Caco-2 (cell line): ENCODE results near the gene ZNF710. TPM values are rescaled to one million over a fixed set of nuclear protein-coding genes. Genes with fewer than 3 reads are reported as not detected.

ENCODE experiments used
- BruUV-seq: library from RNA; stranded (reverse); fragments of 400-500 nt; replicated peaks from 2 replicates; lab custom pipeline; 2021; lab: Mats Ljungman, UMichigan
- CTCF ChIA-PET: fragments of 300-600 bp; sonication (Branson Sonifier 250); formaldehyde crosslinking; loops from one replicate; lab custom pipeline; 2022; ENCODE audit warnings: antibody characterized with exemption; lab: Charles Lee
- POLR2A ChIA-PET: fragments of 300-600 bp; sonication (Branson Sonifier 250); formaldehyde crosslinking; loops from one replicate; lab custom pipeline; 2022; ENCODE audit warnings: antibody characterized with exemption; lab: Charles Lee
- DNase-seq, 2 experiments: peaks; one replicate each; pipeline versions ENCODE4 v3.0.0 to v3.0.0-alpha.2; 2020 to 2022
- H3K27me3 ChIP-seq: replicated peaks from 2 replicates; pipeline ENCODE4 v1.6.0; 2011; ENCODE audit warnings: low read length; ENCODE audit not compliant: control insufficient read depth, insufficient read depth
- H3K36me3 ChIP-seq: 2 replicates; pipeline ENCODE4 v1.5.1; 2011; ENCODE audit warnings: low read length; ENCODE audit not compliant: control insufficient read depth, insufficient read depth
- H3K4me1 ChIP-seq: fragments of 250-450 bp; sonication (Bioruptor Pico); 2 replicates; pipeline ENCODE4 v1.5.1; 2020; ENCODE audit warnings: mild to moderate bottlenecking
- H3K4me3 ChIP-seq: 2 replicates; pipeline ENCODE4 v1.5.1; 2011; ENCODE audit warnings: low read depth, mild to moderate bottlenecking, control low read depth, low read length
- H3K9me3 ChIP-seq: fragments of 250-450 bp; sonication (Bioruptor Pico); 2 replicates; pipeline ENCODE4 v1.5.1; 2020; ENCODE audit warnings: mild to moderate bottlenecking, moderate library complexity
- H3K27ac Mint-ChIP-seq: one replicate; pipeline ENCODE4 v1.8.0; 2022; ENCODE audit warnings: mixed read lengths; ENCODE audit not compliant: unreplicated experiment
- H3K27me3 Mint-ChIP-seq: one replicate; pipeline ENCODE4 v1.8.0; 2022; ENCODE audit warnings: mixed read lengths; ENCODE audit not compliant: insufficient read depth, unreplicated experiment
- H3K36me3 Mint-ChIP-seq: one replicate; pipeline ENCODE4 v1.8.0; 2022; ENCODE audit warnings: mild to moderate bottlenecking, mixed read lengths; ENCODE audit not compliant: insufficient read depth, unreplicated experiment
- H3K4me1 Mint-ChIP-seq: one replicate; pipeline ENCODE4 v1.8.0; 2022; ENCODE audit warnings: low read depth, mixed read lengths; ENCODE audit not compliant: unreplicated experiment
- H3K4me3 Mint-ChIP-seq: one replicate; pipeline ENCODE4 v1.8.0; 2022; ENCODE audit warnings: mild to moderate bottlenecking, moderate library complexity, mixed read lengths; ENCODE audit not compliant: unreplicated experiment
- H3K9me3 Mint-ChIP-seq: one replicate; pipeline ENCODE4 v1.8.0; 2022; ENCODE audit warnings: mixed read lengths; ENCODE audit not compliant: unreplicated experiment
- CTCF ChIP-seq, 2 experiments: fragments of 200-600 bp in 1 of 2; IDR thresholded peaks; 1 replicate in 1 of 2; 2 replicates in 1 of 2; pipeline versions ENCODE4 v1.5.1 to v1.8.0; 2011 to 2022; ENCODE audit warnings: antibody characterized with exemption in 1 of 2, control low read depth in 1 of 2, inconsistent platforms in 1 of 2, low read depth in 1 of 2, low read length in 1 of 2, mild to moderate bottlenecking in 1 of 2, moderate library complexity in 1 of 2; ENCODE audit not compliant: insufficient read depth in 1 of 2, severe bottlenecking in 1 of 2, unreplicated experiment in 1 of 2
- intact Hi-C: fragments of 100-400 bp; cut with micrococcal nuclease; formaldehyde crosslinking; loops from one replicate; pipeline ENCODE4 v1.10.0; 2022; ENCODE audit not compliant: unreplicated experiment
- total RNA-seq: library from RNA; stranded (reverse); gene quantifications from 2 replicates; pipeline ENCODE4 v1.2.3, GENCODE V29; 2022

ZNF710 gene
- total RNA-seq, 1 experiment from 2014 or later: 21.4 TPM

- POLR2A ChIA-PET: no interaction called here
- H3K9me3 ChIP-seq: no peaks in the 10 kb centered on the region
- Mint-ChIP-seq H3K4me3 (no peak overlapping the region), H3K9me3 (no peaks in the 10 kb centered on the region), H3K36me3 (no peaks in the 10 kb centered on the region), H3K27me3 (no peaks in the 10 kb centered on the region), H3K4me1 (peaks cover 13% of the 10 kb centered on the region), H3K27ac (no peak overlapping the region)
- no peak for TF ChIP-seq CTCF (IDR thresholded peaks at IDR 0.05; ENCODE audit: insufficient read depth in 1 of 2, low read depth in 1 of 2, low read length in 1 of 2, severe bottlenecking in 1 of 2, unreplicated experiment in 1 of 2)
- intact Hi-C loops: no loop called here
- H3K4me3 ChIP-seq: no peak overlapping the region
- H3K4me1 ChIP-seq: peaks cover 23% of the 10 kb centered on the region
- DNase-seq: peak; percentile 58 to 75
- no peaks in the 10 kb centered on the region for H3K27me3 ChIP-seq
- CTCF ChIA-PET: no interaction called here
- no TSS peak for BruUV-seq
- no peaks in the 10 kb centered on the region for H3K36me3 ChIP-seq
These were observed 27.9 kb downstream of the ZNF710 start for GRCh38 chr15:90029024-90029423.

DNA sequence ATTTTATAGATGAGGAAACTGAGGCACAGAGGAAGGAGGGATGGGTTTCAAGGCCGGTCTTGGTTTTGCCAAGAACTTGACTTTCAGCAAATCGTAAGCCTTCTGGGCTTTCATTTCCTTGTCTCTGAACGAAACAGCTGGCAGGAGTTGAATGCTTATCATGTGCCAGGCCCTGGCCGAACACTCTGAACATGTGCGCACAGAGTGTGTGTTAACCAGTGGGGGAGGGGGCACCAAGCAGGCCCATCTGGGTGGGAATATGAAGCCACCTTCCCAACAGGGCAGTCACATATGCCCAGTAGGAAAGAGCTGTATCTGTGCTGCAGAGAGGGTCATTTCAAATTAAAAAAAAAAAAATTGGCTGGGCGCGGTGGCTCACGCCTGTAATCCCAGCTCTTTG lies 29.3 kb downstream of the ZNF710 start:
- Histone ChIP-seq H3K36me3 (no peaks in the 10 kb centered on the region), H3K27me3 (no peaks in the 10 kb centered on the region), H3K9me3 (no peaks in the 10 kb centered on the region), H3K4me1 (peaks cover 37% of the 10 kb centered on the region), H3K4me3 (no peak overlapping the region)
- ChIA-PET CTCF (no interaction called here), POLR2A (no interaction called here)
- no peaks in the 10 kb centered on the region for H3K9me3 Mint-ChIP-seq
- no peak overlapping the region for H3K4me3 Mint-ChIP-seq
- H3K4me1 Mint-ChIP-seq: peaks cover 19% of the 10 kb centered on the region
- no peak overlapping the region for H3K27ac Mint-ChIP-seq
- no peaks in the 10 kb centered on the region for H3K27me3 Mint-ChIP-seq
- BruUV-seq: no TSS peak
- DNase-seq: no peak
- no peaks in the 10 kb centered on the region for H3K36me3 Mint-ChIP-seq
- TF ChIP-seq CTCF (IDR thresholded peaks at IDR 0.05; ENCODE audit: insufficient read depth in 1 of 2, low read depth in 1 of 2, low read length in 1 of 2, severe bottlenecking in 1 of 2, unreplicated experiment in 1 of 2): no peak
- intact Hi-C loops: no loop called here

GRCh38 chr15:90031231-90031791 lies 30.2 kb downstream of the ZNF710 start:
- POLR2A ChIA-PET: no interaction called here
- no TSS peak for BruUV-seq
- no peak overlapping the region for H3K4me3 Mint-ChIP-seq
- no peaks in the 10 kb centered on the region for H3K36me3 ChIP-seq
- no peak overlapping the region for H3K4me3 ChIP-seq
- no peak for DNase-seq
- no peaks in the 10 kb centered on the region for H3K27me3 Mint-ChIP-seq
- H3K27ac Mint-ChIP-seq: no peak overlapping the region
- H3K27me3 ChIP-seq: no peaks in the 10 kb centered on the region
- no peaks in the 10 kb centered on the region for H3K9me3 Mint-ChIP-seq
- intact Hi-C loops: no loop called here
- H3K9me3 ChIP-seq: no peaks in the 10 kb centered on the region
- no peak for TF ChIP-seq CTCF (IDR thresholded peaks at IDR 0.05; ENCODE audit: insufficient read depth in 1 of 2, low read depth in 1 of 2, low read length in 1 of 2, severe bottlenecking in 1 of 2, unreplicated experiment in 1 of 2)
- peaks cover 19% of the 10 kb centered on the region for H3K4me1 Mint-ChIP-seq
- H3K4me1 ChIP-seq: peaks cover 42% of the 10 kb centered on the region
- CTCF ChIA-PET: no interaction called here
- no peaks in the 10 kb centered on the region for H3K36me3 Mint-ChIP-seq
